Gastrocnemius medialis (tissue), 4 donors: Measurements from ENCODE around the gene ALKBH1. TPM values are rescaled to one million over a fixed set of nuclear protein-coding genes. Genes with fewer than 3 reads are reported as not detected.

Experiments
- ATAC-seq, 2 donors: fragments of 150-250 bp; one replicate each; pipeline ENCODE4 v1.9.1; 2016
- DNase-seq, 2 donors: peaks; one replicate each; pipeline ENCODE4 v3.0.0-alpha.2; 2019
- H3K27ac ChIP-seq, 4 donors: fragments of 200-600 bp; sonication (generic); 1 replicate in 1 of 4; 2 replicates in 3 of 4; pipeline ENCODE4 v1.5.1; 2016 to 2018; ENCODE audit warnings: mild to moderate bottlenecking in 2 of 4, moderate library complexity in 1 of 4
- H3K27me3 ChIP-seq, 3 donors: fragments of 200-600 bp; sonication (generic) in 2 of 3; 1 replicate in 1 of 3; 2 replicates in 2 of 3; pipeline versions ENCODE4 v1.5.1 to v1.6.0; 2016 to 2019; ENCODE audit warnings: mild to moderate bottlenecking in 1 of 3, moderate library complexity in 1 of 3
- H3K36me3 ChIP-seq, 2 donors: fragments of 200-600 bp; sonication (generic) in 1 of 2; one replicate each; pipeline ENCODE4 v1.5.1; 2017 to 2018
- H3K4me1 ChIP-seq, 2 donors: fragments of 200-600 bp; sonication (generic) in 1 of 2; one replicate each; pipeline ENCODE4 v1.5.1; 2016 to 2017; ENCODE audit warnings: mild to moderate bottlenecking in 2 of 2
- H3K4me3 ChIP-seq, 4 donors: fragments of 200-600 bp; sonication (generic) in 3 of 4; 1 replicate in 1 of 4; 2 replicates in 3 of 4; pipeline ENCODE4 v1.5.1; 2016 to 2019; ENCODE audit warnings: mild to moderate bottlenecking in 2 of 4
- H3K9me3 ChIP-seq, 3 donors: fragments of 200-600 bp; sonication (generic) in 2 of 3; 1 replicate in 1 of 3; 2 replicates in 2 of 3; pipeline ENCODE4 v1.5.1; 2016 to 2019
- CTCF ChIP-seq, 5 experiments: fragments of 450-650 bp in 3 of 5; fragments of 200-600 bp in 2 of 5; sonication (generic) in 2 of 5; IDR thresholded peaks in 4 of 5; conservative IDR thresholded peaks in 1 of 5; 1 replicate in 4 of 5; 2 replicates in 1 of 5; pipeline ENCODE4 v1.5.1; 2016 to 2019; ENCODE audit warnings: antibody characterized with exemption in 5 of 5, mild to moderate bottlenecking in 3 of 5, moderate library complexity in 3 of 5
- POLR2A ChIP-seq, 2 donors: fragments of 450-650 bp; IDR thresholded peaks; one replicate each; pipeline ENCODE4 v1.6.1; 2017; ENCODE audit warnings: antibody characterized with exemption in 2 of 2, mild to moderate bottlenecking in 2 of 2, moderate library complexity in 2 of 2
- in situ Hi-C, 4 donors: fragments of 200-750 bp; cut with MboI; loops; one replicate each; pipeline versions ENCODE4 v1.15.0 to v1.8.0; 2017; ENCODE audit warnings: low sequenced_read_pairs in 4 of 4
- intact Hi-C: fragments of 100-400 bp; cut with DNase I; formaldehyde crosslinking; loops from one replicate; pipeline ENCODE4 v1.15.1; 2023; ENCODE audit warnings: low total_unique reads
- total RNA-seq, 4 donors: library from RNA; depleted of rRNA; stranded (reverse); fragments of >200 nt; gene quantifications; one replicate each; pipeline versions ENCODE4 v1.1.0 to v1.2.3, GENCODE V29; 2016

Gene ALKBH1
- total RNA-seq, 4 donors from 2014 or later: 12.2 to 16.2 (median 13.6) TPM

GRCh38 chr14:77746064-77746702, 38.4 kb upstream of the ALKBH1 start:
- intact Hi-C loops: no loop called here
- ATAC-seq (no peak), DNase-seq (no peak)
- TF ChIP-seq CTCF (IDR thresholded peaks at IDR 0.05 in 4 of 5, conservative IDR thresholded peaks at IDR 0.05 in 1 of 5): no peak
- TF ChIP-seq POLR2A (IDR thresholded peaks at IDR 0.05): no peak
- Histone ChIP-seq H3K27ac (no peak overlapping the region), H3K36me3 (peaks cover 0 to 46% of the 10 kb centered on the region in 2 donors), H3K9me3 (no peaks in the 10 kb centered on the region), H3K4me3 (no peak overlapping the region), H3K27me3 (no peaks in the 10 kb centered on the region), H3K4me1 (peaks cover 0 to 7% of the 10 kb centered on the region in 2 donors)
- in situ Hi-C loops: no loop called here

GRCh38 chr14:77741438-77741837, 33.6 kb upstream of the ALKBH1 start:
- intact Hi-C loops (no loop called here), in situ Hi-C loops (no loop called here)
- Histone ChIP-seq H3K27me3 (no peaks in the 10 kb centered on the region), H3K36me3 (peaks cover 0 to 39% of the 10 kb centered on the region in 2 donors), H3K4me3 (no peak overlapping the region), H3K27ac (no peak overlapping the region), H3K9me3 (no peaks in the 10 kb centered on the region), H3K4me1 (peaks cover 18 to 25% of the 10 kb centered on the region in 2 donors)
- DNase-seq: no peak
- no peak for ATAC-seq
- TF ChIP-seq POLR2A (IDR thresholded peaks at IDR 0.05): no peak
- TF ChIP-seq CTCF (IDR thresholded peaks at IDR 0.05 in 4 of 5, conservative IDR thresholded peaks at IDR 0.05 in 1 of 5): no peak

GRCh38 chr14:77738559-77739250, 30.9 kb upstream of the ALKBH1 start:
- Histone ChIP-seq H3K4me1 (peaks cover 18 to 25% of the 10 kb centered on the region in 2 donors), H3K36me3 (peaks cover 0 to 53% of the 10 kb centered on the region in 2 donors), H3K4me3 (no peak overlapping the region), H3K9me3 (no peaks in the 10 kb centered on the region), H3K27me3 (no peaks in the 10 kb centered on the region), H3K27ac (peak overlapping the region; percentile 27 to 81 (median 62))
- TF ChIP-seq POLR2A (IDR thresholded peaks at IDR 0.05): no peak
- no peak for TF ChIP-seq CTCF (IDR thresholded peaks at IDR 0.05 in 4 of 5, conservative IDR thresholded peaks at IDR 0.05 in 1 of 5)
- DNase-seq (peak in 1 of 2 donors; percentile 52), ATAC-seq (peak; percentile 92 to 95)
- in situ Hi-C loops: no loop called here
- intact Hi-C loops: no loop called here

GRCh38 chr14:77730976-77731497, 23.2 kb upstream of the ALKBH1 start:
- in situ Hi-C loops (no loop called here), intact Hi-C loops (no loop called here)
- no peak for ATAC-seq
- DNase-seq: no peak
- no peaks in the 10 kb centered on the region for H3K27me3 ChIP-seq
- H3K4me3 ChIP-seq: no peak overlapping the region
- peaks cover 2 to 100% of the 10 kb centered on the region in 2 donors for H3K36me3 ChIP-seq
- H3K9me3 ChIP-seq: no peaks in the 10 kb centered on the region
- H3K4me1 ChIP-seq: no peaks in the 10 kb centered on the region
- no peak overlapping the region for H3K27ac ChIP-seq
- TF ChIP-seq POLR2A (IDR thresholded peaks at IDR 0.05) (no peak), CTCF (IDR thresholded peaks at IDR 0.05 in 4 of 5, conservative IDR thresholded peaks at IDR 0.05 in 1 of 5) (no peak)
